EL (cell line): ENCODE data around the gene RRP15.

Experiments
- DNase-seq: peaks from one replicate; pipeline ENCODE4 v3.0.0-alpha.2; 2016

RRP15 gene

GRCh38 chr1:218284917-218285635, at the start of gene RRP15:
Gene RRP15 (plus strand): TSS chr1:218285293. CDS start chr1:218285317, 24 bp downstream.
- DNase-seq, result peak; percentile 91

GRCh38 chr1:218242171-218242570, 42.9 kb upstream of the RRP15 start:
- DNase-seq, result peak; percentile 21

- no peak for DNase-seq
Measured at GRCh38 chr1:218247339-218247738, 37.8 kb upstream of the RRP15 start.

GRCh38 chr1:218249338-218250140, 35.6 kb upstream of the RRP15 start:
- DNase-seq, result no peak

GRCh38 chr1:218250492-218250891, 34.6 kb upstream of the RRP15 start:
- peak; percentile 2 for DNase-seq

- DNase-seq, result no peak
Measured at GRCh38 chr1:218254296-218254946, 30.7 kb upstream of the RRP15 start.

- DNase-seq, result no peak
Measured at GRCh38 chr1:218255090-218255489, 30.0 kb upstream of the RRP15 start.

- DNase-seq, result no peak
Measured at GRCh38 chr1:218257371-218257770, 27.7 kb upstream of the RRP15 start.

GRCh38 chr1:218257971-218258370, 27.1 kb upstream of the RRP15 start:
- no peak for DNase-seq

GRCh38 chr1:218259339-218259738, 25.8 kb upstream of the RRP15 start:
- no peak for DNase-seq

- peak; percentile 11 for DNase-seq
Measured at GRCh38 chr1:218259800-218260199, 25.3 kb upstream of the RRP15 start.

- DNase-seq, result no peak
Measured at GRCh38 chr1:218262259-218262658, 22.8 kb upstream of the RRP15 start.

GRCh38 chr1:218266356-218266755, 18.7 kb upstream of the RRP15 start:
- DNase-seq, result peak; percentile 40

GRCh38 chr1:218272366-218272765, 12.7 kb upstream of the RRP15 start:
- no peak for DNase-seq

GRCh38 chr1:218273762-218274479, 11.2 kb upstream of the RRP15 start:
- DNase-seq, result no peak

- DNase-seq, result no peak
Measured at GRCh38 chr1:218274511-218274910, 10.6 kb upstream of the RRP15 start.

GRCh38 chr1:218275823-218276222, 9.3 kb upstream of the RRP15 start:
- no peak for DNase-seq

GRCh38 chr1:218281285-218281684, 3.8 kb upstream of the RRP15 start:
- no peak for DNase-seq

GRCh38 chr1:218284377-218284916, 646 bp upstream of the RRP15 start:
- DNase-seq, result no peak

GRCh38 chr1:218292515-218292914, 7.4 kb downstream of the RRP15 start:
- DNase-seq, result no peak

GRCh38 chr1:218294546-218294945, 9.5 kb downstream of the RRP15 start:
- DNase-seq, result peak; percentile 80

- no peak for DNase-seq
Measured at GRCh38 chr1:218296162-218296561, 11.1 kb downstream of the RRP15 start.

- no peak for DNase-seq
Measured at GRCh38 chr1:218297461-218297860, 12.4 kb downstream of the RRP15 start.
